GM23338 (cell line): ENCODE results near the gene GEMIN2. TPM values are rescaled to one million over a fixed set of nuclear protein-coding genes. Genes with fewer than 3 reads are reported as not detected.

ENCODE experiments used
- ATAC-seq: fragments of 200-7000 bp; cut with Tn5 transposase; 3 replicates; pipeline ENCODE4 v1.9.1; 2020
- DNase-seq: peaks from one replicate; pipeline ENCODE4 v3.0.0-alpha.2; 2015; ENCODE audit warnings: low spot score
- H2AFZ ChIP-seq: fragments of 200-600 bp; sonication (generic); 2 replicates; pipeline ENCODE4 v1.8.0; 2016; ENCODE audit warnings: antibody characterized with exemption, mild to moderate bottlenecking, moderate library complexity
- H3F3A ChIP-seq: fragments of 200-600 bp; sonication (generic); replicated peaks from 2 replicates; pipeline ENCODE4 v1.8.0; 2017; ENCODE audit warnings: antibody characterized with exemption, mixed run types, low read depth
- H3K27ac ChIP-seq: fragments of 200-600 bp; sonication (generic); 2 replicates; pipeline ENCODE4 v1.6.1; 2016; ENCODE audit warnings: low read depth
- H3K27me3 ChIP-seq: fragments of 200-600 bp; sonication (generic); 2 replicates; pipeline ENCODE4 v1.8.0; 2016; ENCODE audit warnings: mild to moderate bottlenecking, mixed run types, moderate library complexity; ENCODE audit not compliant: insufficient read depth
- H3K36me3 ChIP-seq: fragments of 200-600 bp; sonication (generic); 2 replicates; pipeline ENCODE4 v1.8.0; 2016; ENCODE audit warnings: mild to moderate bottlenecking; ENCODE audit not compliant: insufficient read depth
- H3K4me1 ChIP-seq: fragments of 200-600 bp; sonication (generic); 2 replicates; pipeline ENCODE4 v1.8.0; 2016; ENCODE audit warnings: mild to moderate bottlenecking, moderate library complexity; ENCODE audit not compliant: insufficient read depth
- H3K4me2 ChIP-seq: fragments of 200-600 bp; sonication (generic); 2 replicates; pipeline ENCODE4 v1.7.1; 2017; ENCODE audit warnings: mixed run types
- H3K4me3 ChIP-seq: fragments of 200-600 bp; sonication (generic); 2 replicates; pipeline ENCODE4 v1.6.1; 2016; ENCODE audit warnings: mixed run types
- H3K79me2 ChIP-seq: fragments of 200-600 bp; sonication (generic); replicated peaks from 2 replicates; pipeline ENCODE4 v1.8.0; 2017; ENCODE audit warnings: mild to moderate bottlenecking; ENCODE audit not compliant: insufficient read depth
- H3K9me2 ChIP-seq: fragments of 200-600 bp; sonication (generic); 2 replicates; pipeline ENCODE4 v1.8.0; 2017; ENCODE audit not compliant: insufficient read depth
- H4K20me1 ChIP-seq: fragments of 200-600 bp; sonication (generic); replicated peaks from 2 replicates; pipeline ENCODE4 v1.8.0; 2017; ENCODE audit warnings: mild to moderate bottlenecking; ENCODE audit not compliant: insufficient read depth
- H3K27ac Mint-ChIP-seq: 2 replicates; pipeline ENCODE4 v1.8.0; 2020; ENCODE audit warnings: inconsistent platforms, mild to moderate bottlenecking, moderate library complexity, mixed read lengths
- H3K27me3 Mint-ChIP-seq: 3 replicates; pipeline ENCODE4 v1.8.0; 2022; ENCODE audit warnings: low read depth, mild to moderate bottlenecking, moderate library complexity, mixed read lengths, inconsistent platforms; ENCODE audit not compliant: insufficient read depth, poor library complexity
- H3K36me3 Mint-ChIP-seq: 3 replicates; pipeline ENCODE4 v1.8.0; 2021; ENCODE audit warnings: low read depth, mild to moderate bottlenecking, inconsistent platforms, moderate library complexity, mixed read lengths
- H3K4me1 Mint-ChIP-seq: 3 replicates; pipeline ENCODE4 v1.8.0; 2020; ENCODE audit warnings: mild to moderate bottlenecking, inconsistent platforms, mixed read lengths
- H3K4me3 Mint-ChIP-seq: 3 replicates; pipeline ENCODE4 v1.8.0; 2021; ENCODE audit warnings: moderate library complexity, mild to moderate bottlenecking, inconsistent platforms, mixed read lengths
- H3K9me3 Mint-ChIP-seq: 3 replicates; pipeline ENCODE4 v1.8.0; 2020; ENCODE audit warnings: moderate library complexity, mild to moderate bottlenecking, inconsistent platforms, mixed read lengths
- CREB1 ChIP-seq: fragments of 250-450 bp; sonication (Bioruptor Pico); IDR thresholded peaks from 2 replicates; pipeline ENCODE4 v1.5.0; 2020; ENCODE audit warnings: low read depth, mild to moderate bottlenecking, moderate library complexity
- EZH2phosphoT487 ChIP-seq: fragments of 200-600 bp; sonication (generic); IDR thresholded peaks from one replicate; pipeline ENCODE4 v1.8.1; 2018; ENCODE audit warnings: antibody characterized with exemption; ENCODE audit not compliant: unreplicated experiment
- JUNB ChIP-seq: IDR thresholded peaks from one replicate; pipeline ENCODE4 v1.6.1; 2016; ENCODE audit warnings: antibody characterized with exemption; ENCODE audit not compliant: unreplicated experiment
- NANOG ChIP-seq: IDR thresholded peaks from 2 replicates; pipeline ENCODE4 v1.6.1; 2016; ENCODE audit warnings: antibody characterized with exemption, borderline replicate concordance
- POLR2AphosphoS5 ChIP-seq: IDR thresholded peaks from 2 replicates; pipeline ENCODE4 v1.6.1; 2016; ENCODE audit warnings: antibody characterized with exemption, low read depth
- STAT1 ChIP-seq: IDR thresholded peaks from one replicate; pipeline ENCODE4 v1.6.1; 2016; ENCODE audit warnings: antibody characterized with exemption; ENCODE audit not compliant: unreplicated experiment
- ZNF114 ChIP-seq: fragments of 250-450 bp; sonication (Bioruptor Pico); IDR thresholded peaks from 2 replicates; pipeline ENCODE4 v1.5.0; 2020; ENCODE audit warnings: mild to moderate bottlenecking, moderate library complexity
- ZNF331 ChIP-seq: fragments of 250-450 bp; sonication (Bioruptor Pico); IDR thresholded peaks from 2 replicates; pipeline ENCODE4 v1.5.0; 2020; ENCODE audit warnings: low read depth, mild to moderate bottlenecking, moderate library complexity
- polyA plus RNA-seq: library from polyadenylated mRNA; unstranded; fragments of >200 nt; fragmentation: Nextera tagmentation; extraction: Ambion mirVana; gene quantifications from 2 replicates; pipeline ENCODE4 v1.2.1, GENCODE V29; 2016
- total RNA-seq: library from RNA; depleted of rRNA; stranded (reverse); fragments of >200 nt; shearing (Covaris generic); gene quantifications from 2 replicates; pipeline ENCODE4 v1.2.3, GENCODE V29; 2014
- TF ChIP-seq, protein P1 (sequence below): IDR thresholded peaks from one replicate; pipeline ENCODE4 v1.6.1; 2018; ENCODE audit warnings: antibody characterized with exemption; ENCODE audit not compliant: unreplicated experiment

GEMIN2 gene
- total and polyA plus RNA-seq, 2 experiments from 2014 or later = 37.0 to 61.6 TPM

DNA sequence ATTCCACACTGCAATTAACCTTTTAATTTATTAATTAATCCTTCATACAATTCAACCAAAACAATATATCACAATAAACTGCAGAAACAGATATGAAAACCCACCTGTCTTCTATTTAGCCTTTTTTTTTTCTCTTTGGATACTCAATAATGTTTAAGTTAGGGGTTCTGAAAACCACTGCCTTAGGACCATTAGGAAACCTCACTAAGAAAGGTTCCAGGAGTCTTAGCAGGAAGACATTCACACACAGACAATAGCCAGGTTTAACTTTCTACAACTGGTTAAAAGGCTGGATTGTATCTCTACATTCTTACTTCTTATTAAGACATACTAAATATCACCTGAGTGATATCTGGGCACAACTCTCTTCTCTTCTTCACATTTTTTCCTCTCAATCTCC lies 14.4 kb upstream of the GEMIN2 start (continued):
- TF ChIP-seq JUNB = no peak
- no peak for TF ChIP-seq EZH2phosphoT487
- TF ChIP-seq ZNF331 (CRISPR knock-in tag) = no peak
- TF ChIP-seq, protein P1, sequence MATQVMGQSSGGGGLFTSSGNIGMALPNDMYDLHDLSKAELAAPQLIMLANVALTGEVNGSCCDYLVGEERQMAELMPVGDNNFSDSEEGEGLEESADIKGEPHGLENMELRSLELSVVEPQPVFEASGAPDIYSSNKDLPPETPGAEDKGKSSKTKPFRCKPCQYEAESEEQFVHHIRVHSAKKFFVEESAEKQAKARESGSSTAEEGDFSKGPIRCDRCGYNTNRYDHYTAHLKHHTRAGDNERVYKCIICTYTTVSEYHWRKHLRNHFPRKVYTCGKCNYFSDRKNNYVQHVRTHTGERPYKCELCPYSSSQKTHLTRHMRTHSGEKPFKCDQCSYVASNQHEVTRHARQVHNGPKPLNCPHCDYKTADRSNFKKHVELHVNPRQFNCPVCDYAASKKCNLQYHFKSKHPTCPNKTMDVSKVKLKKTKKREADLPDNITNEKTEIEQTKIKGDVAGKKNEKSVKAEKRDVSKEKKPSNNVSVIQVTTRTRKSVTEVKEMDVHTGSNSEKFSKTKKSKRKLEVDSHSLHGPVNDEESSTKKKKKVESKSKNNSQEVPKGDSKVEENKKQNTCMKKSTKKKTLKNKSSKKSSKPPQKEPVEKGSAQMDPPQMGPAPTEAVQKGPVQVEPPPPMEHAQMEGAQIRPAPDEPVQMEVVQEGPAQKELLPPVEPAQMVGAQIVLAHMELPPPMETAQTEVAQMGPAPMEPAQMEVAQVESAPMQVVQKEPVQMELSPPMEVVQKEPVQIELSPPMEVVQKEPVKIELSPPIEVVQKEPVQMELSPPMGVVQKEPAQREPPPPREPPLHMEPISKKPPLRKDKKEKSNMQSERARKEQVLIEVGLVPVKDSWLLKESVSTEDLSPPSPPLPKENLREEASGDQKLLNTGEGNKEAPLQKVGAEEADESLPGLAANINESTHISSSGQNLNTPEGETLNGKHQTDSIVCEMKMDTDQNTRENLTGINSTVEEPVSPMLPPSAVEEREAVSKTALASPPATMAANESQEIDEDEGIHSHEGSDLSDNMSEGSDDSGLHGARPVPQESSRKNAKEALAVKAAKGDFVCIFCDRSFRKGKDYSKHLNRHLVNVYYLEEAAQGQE = no peak
- TF ChIP-seq ZNF114 = no peak
- no peak for TF ChIP-seq POLR2AphosphoS5
- no peak for TF ChIP-seq STAT1
- no peak for TF ChIP-seq NANOG

DNA sequence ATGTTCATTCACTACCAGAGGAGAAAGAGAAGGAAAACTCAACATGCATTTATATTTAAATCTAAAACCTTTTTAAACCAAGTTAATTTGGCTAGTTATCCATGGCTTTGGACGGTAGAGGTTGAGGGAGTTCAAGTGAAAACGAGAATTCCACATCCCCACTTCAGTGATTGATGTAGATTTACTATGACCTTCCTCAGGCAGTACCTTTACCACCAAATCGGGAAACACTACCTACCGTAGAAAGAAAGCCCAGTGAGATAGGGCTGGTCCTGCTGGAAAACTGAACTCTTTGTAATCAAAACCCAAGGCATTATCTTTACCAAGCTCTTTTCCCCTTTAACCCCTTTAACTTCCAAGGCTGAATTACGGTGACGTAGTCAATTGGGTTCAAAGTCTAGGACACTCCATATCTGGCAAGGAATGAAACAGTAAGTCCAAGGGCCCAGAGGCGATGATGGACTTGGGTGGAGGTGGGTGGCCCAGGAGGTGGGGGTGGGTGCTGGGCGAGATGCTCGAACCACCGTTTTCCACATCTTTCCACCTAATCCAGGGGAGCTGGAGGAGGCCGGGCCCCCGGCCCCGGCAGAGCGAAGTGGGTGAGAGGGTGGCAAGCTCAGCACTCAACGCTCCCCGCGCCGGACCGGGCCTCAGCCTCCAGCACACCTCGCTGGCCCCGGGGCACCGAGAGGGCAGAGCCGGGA lies 11.7 kb upstream of the GEMIN2 start:
- H3K27me3 ChIP-seq = no peaks in the 10 kb centered on the region
- peak overlapping the region; percentile 95 for H3K27ac ChIP-seq
- TF ChIP-seq CREB1 (CRISPR knock-in tag) (peak; percentile 27; the same call in 1 of the 2 replicates), JUNB (no peak)

More for the DNA sequence above, 11.7 kb upstream of the GEMIN2 start:
- Mint-ChIP-seq H3K9me3 (no peaks in the 10 kb centered on the region), H3K4me1 (peaks cover 17% of the 10 kb centered on the region), H3K36me3 (no peaks in the 10 kb centered on the region), H3K27me3 (no peaks in the 10 kb centered on the region), H3K27ac (peak overlapping the region; percentile 90), H3K4me3 (peak overlapping the region; percentile 85)
- DNase-seq = peak; percentile 31
- Histone ChIP-seq H4K20me1 (no peaks in the 10 kb centered on the region), H3K9me2 (no peaks in the 10 kb centered on the region), H3K4me2 (peak overlapping the region; percentile 84), H3K4me3 (peak overlapping the region; percentile 93), H2AFZ (peak overlapping the region; percentile 91; the same call in 1 of the 2 replicates), H3K4me1 (peaks cover 9% of the 10 kb centered on the region), H3F3A (no peaks in the 10 kb centered on the region; the same call in none of the 2 replicates), H3K79me2 (peaks cover 53% of the 10 kb centered on the region), H3K36me3 (no peaks in the 10 kb centered on the region)
- peak; percentile 52 for ATAC-seq
